Left lung (tissue), 10 donors: ENCODE data around the gene NFKB1. TPM values are rescaled to one million over a fixed set of nuclear protein-coding genes. Genes with fewer than 3 reads are reported as not detected.
"Not testable (repeated sequence)": the region's sequence is repeated elsewhere in the genome, so short reads cannot be mapped to it uniquely, and the experiment has no call there.

ENCODE experiments used
- ATAC-seq: fragments of 200-7000 bp; cut with Tn5 transposase; one replicate; pipeline ENCODE4 v1.9.1; 2020; ENCODE audit warnings: moderate library complexity
- DNase-seq, 4 donors: peaks; one replicate each; pipeline ENCODE4 v3.0.0-alpha.2; 2013 to 2020
- H3K27ac ChIP-seq, 2 donors: fragments of 200-600 bp; sonication (generic) in 1 of 2; one replicate each; pipeline versions ENCODE4 v1.5.0 to v1.8.0; 2020 to 2021
- H3K27me3 ChIP-seq, 2 donors: fragments of 200-600 bp; sonication (generic) in 1 of 2; one replicate each; pipeline versions ENCODE4 v1.5.0 to v1.8.0; 2020 to 2021
- H3K36me3 ChIP-seq, 2 donors: fragments of 200-600 bp; sonication (generic) in 1 of 2; one replicate each; pipeline versions ENCODE4 v1.5.0 to v1.8.0; 2020 to 2021
- H3K4me1 ChIP-seq, 2 donors: fragments of 200-600 bp; one replicate each; pipeline ENCODE4 v1.8.0; 2021
- H3K4me3 ChIP-seq, 2 donors: fragments of 200-600 bp; sonication (generic) in 1 of 2; one replicate each; pipeline versions ENCODE4 v1.5.0 to v1.8.0; 2020 to 2021; ENCODE audit warnings: mild to moderate bottlenecking in 1 of 2
- H3K9me3 ChIP-seq, 2 donors: fragments of 200-600 bp; sonication (generic) in 1 of 2; one replicate each; pipeline versions ENCODE4 v1.5.0 to v1.8.0; 2020 to 2021
- CTCF ChIP-seq, 2 donors: fragments of 200-600 bp; sonication (generic) in 1 of 2; IDR thresholded peaks; one replicate each; pipeline versions ENCODE4 v1.5.0 to v1.8.0; 2021; ENCODE audit warnings: antibody characterized with exemption in 2 of 2
- intact Hi-C, 2 donors: fragments of 100-400 bp; cut with DNase I; formaldehyde crosslinking; loops; one replicate each; pipeline versions ENCODE4 v1.11.2 to v1.14.2; 2022
- polyA plus RNA-seq, 6 donors: library from polyadenylated mRNA; unstranded; fragments of 120-200 nt; gene quantifications; one replicate each; pipeline ENCODE4 v1.2.1, GENCODE V29; 2013; ENCODE audit not compliant: insufficient read length in 6 of 6
- total RNA-seq, 2 donors: library from RNA; stranded (reverse); fragmentation: NEBNext Ultra II Directional; extraction: Animal tissue kit (Norgen Biotek cat#: 25700); gene quantifications; one replicate each; pipeline ENCODE4 v1.2.1, GENCODE V29; 2021
- donor health status: DM: no; HTN: yes; CAD: no.
- donor health status: DM: no; HTN: no; CAD: no.

NFKB1 gene
- total and polyA plus RNA-seq, 8 donors: 34.0 to 57.6 (median 39.2) TPM

- H3K36me3 ChIP-seq: no peaks in the 10 kb centered on the region
- no peak overlapping the region for H3K27ac ChIP-seq
- H3K27me3 ChIP-seq: no peaks in the 10 kb centered on the region
- intact Hi-C loops: no loop called here
- peaks cover 0 to 10% of the 10 kb centered on the region in 2 donors for H3K9me3 ChIP-seq
- no peak for TF ChIP-seq CTCF (IDR thresholded peaks at IDR 0.05)
- no peak overlapping the region for H3K4me3 ChIP-seq
- DNase-seq (no peak), ATAC-seq (no peak)
- no peaks in the 10 kb centered on the region for H3K4me1 ChIP-seq
Measured at GRCh38 chr4:102473476-102473875, 27.7 kb upstream of the NFKB1 start.

DNA sequence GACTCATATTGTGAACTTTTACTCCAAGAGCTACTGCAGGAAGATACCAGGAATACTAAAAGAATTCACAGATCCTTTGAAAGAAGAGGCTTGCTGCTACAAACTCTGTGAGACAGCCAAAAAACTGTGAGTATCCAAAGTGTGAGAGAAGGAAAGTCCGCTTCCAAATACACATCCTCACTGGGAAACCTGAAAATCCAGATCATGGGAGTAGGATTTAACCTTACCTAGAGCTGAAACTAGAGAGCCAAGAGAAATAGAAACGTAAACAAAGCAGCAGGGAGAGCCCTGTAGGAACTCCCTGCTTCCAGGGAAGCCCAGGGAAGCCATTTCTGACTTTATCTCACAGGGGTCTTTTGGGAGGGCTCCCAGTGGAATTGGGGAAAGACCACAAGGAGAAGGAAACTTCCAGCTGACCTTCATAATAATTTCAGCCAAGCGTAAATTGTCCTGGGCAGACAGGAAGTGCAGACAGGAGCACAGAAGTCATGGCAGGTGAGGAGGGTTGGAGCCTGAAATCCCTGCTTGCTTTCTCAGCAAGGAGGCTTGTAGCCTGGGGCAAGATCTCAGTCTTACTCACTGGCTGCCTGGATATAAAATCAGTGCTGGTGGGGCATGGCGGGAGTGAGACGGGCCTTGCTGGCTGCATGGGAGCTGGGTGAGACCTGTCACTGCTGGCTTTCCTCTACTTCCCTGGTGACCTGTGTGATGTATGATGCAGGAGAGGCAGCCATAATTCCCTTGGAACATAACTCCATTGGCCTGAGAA, 26.2 kb upstream of the NFKB1 start:
- DNase-seq (no peak), ATAC-seq (no peak)
- H3K27me3 ChIP-seq: no peaks in the 10 kb centered on the region
- H3K27ac ChIP-seq: no peak overlapping the region
- H3K4me3 ChIP-seq: no peak overlapping the region
- H3K4me1 ChIP-seq: no peaks in the 10 kb centered on the region
- H3K36me3 ChIP-seq: no peaks in the 10 kb centered on the region
- intact Hi-C loops: no loop called here
- TF ChIP-seq CTCF (IDR thresholded peaks at IDR 0.05): no peak
- peaks cover 0 to 12% of the 10 kb centered on the region in 2 donors for H3K9me3 ChIP-seq

- TF ChIP-seq CTCF (IDR thresholded peaks at IDR 0.05): no peak
- Histone ChIP-seq H3K27me3 (no peaks in the 10 kb centered on the region), H3K4me3 (no peak overlapping the region), H3K27ac (no peak overlapping the region), H3K4me1 (no peaks in the 10 kb centered on the region), H3K36me3 (no peaks in the 10 kb centered on the region), H3K9me3 (peaks cover 0 to 12% of the 10 kb centered on the region in 2 donors)
- DNase-seq (no peak), ATAC-seq (no peak)
- intact Hi-C loops: no loop called here
Measured at GRCh38 chr4:102477657-102478056, 23.5 kb upstream of the NFKB1 start.

DNA sequence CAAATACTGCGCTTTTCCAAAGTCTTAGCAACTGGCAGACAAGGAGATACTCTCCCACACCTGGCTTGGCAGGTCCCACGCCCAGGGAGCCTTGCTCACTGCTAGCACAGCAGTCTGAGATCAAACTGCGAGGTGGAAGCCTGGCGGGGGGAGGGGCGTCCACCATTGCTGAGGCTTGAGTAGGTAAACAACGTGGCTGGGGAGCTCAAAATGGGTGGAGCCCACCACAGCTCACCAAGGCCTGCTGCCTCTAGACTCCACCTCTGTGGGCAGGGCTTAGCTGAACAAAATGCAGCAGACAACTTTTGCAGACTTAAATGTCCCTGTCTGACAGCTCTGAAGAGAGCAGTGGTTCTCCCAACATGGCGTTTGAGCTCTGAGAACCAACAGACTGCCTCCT, 23.0 kb upstream of the NFKB1 start:
- intact Hi-C loops: no loop called here
- Histone ChIP-seq H3K36me3 (no peaks in the 10 kb centered on the region), H3K4me3 (no peak overlapping the region), H3K27ac (no peak overlapping the region), H3K27me3 (no peaks in the 10 kb centered on the region), H3K4me1 (no peaks in the 10 kb centered on the region), H3K9me3 (peaks cover 0 to 12% of the 10 kb centered on the region in 2 donors)
- TF ChIP-seq CTCF (IDR thresholded peaks at IDR 0.05): no peak
- ATAC-seq (no peak), DNase-seq (peak in 1 of 4 donors; percentile 41)

DNA sequence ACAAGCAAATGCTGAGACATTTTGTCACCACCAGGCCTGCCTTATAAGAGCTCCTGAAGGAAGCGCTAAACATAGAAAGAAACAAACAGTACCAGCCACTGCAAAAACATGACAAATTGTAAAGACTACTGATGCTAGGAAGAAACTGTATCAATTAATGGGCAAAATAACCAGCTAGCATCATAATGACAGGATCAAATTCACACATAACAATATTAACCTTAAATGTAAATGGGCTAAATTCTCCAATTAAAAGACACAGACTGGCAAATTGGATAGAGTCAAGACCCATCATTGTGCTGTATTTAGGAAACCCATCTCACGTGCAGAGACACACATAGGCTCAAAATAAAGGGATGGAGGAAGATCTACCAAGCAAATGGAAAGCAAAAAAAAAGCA, 21.3 kb upstream of the NFKB1 start:
- H3K9me3 ChIP-seq: peaks cover 0 to 12% of the 10 kb centered on the region in 2 donors
- H3K27me3 ChIP-seq, H3K27ac ChIP-seq, ATAC-seq, intact Hi-C loops, H3K4me3 ChIP-seq, DNase-seq, H3K4me1 ChIP-seq, H3K36me3 ChIP-seq: not testable (repeated sequence)

- ATAC-seq (no peak), DNase-seq (peak in 1 of 4 donors; percentile 71)
- TF ChIP-seq CTCF (IDR thresholded peaks at IDR 0.05): no peak
- peaks cover 0 to 2% of the 10 kb centered on the region in 2 donors for H3K9me3 ChIP-seq
- H3K27ac ChIP-seq: no peak overlapping the region
- H3K4me1 ChIP-seq: no peaks in the 10 kb centered on the region
- intact Hi-C loops: no loop called here
- H3K36me3 ChIP-seq: no peaks in the 10 kb centered on the region
- H3K4me3 ChIP-seq: no peak overlapping the region
- H3K27me3 ChIP-seq: no peaks in the 10 kb centered on the region
Measured at GRCh38 chr4:102483120-102483519, 18.0 kb upstream of the NFKB1 start.

GRCh38 chr4:102483990-102484692, 17.0 kb upstream of the NFKB1 start:
- H3K27ac ChIP-seq, ATAC-seq, H3K4me1 ChIP-seq, DNase-seq, H3K4me3 ChIP-seq, H3K9me3 ChIP-seq, H3K27me3 ChIP-seq, intact Hi-C loops, H3K36me3 ChIP-seq: not testable (repeated sequence)
